WERI-Rb-1 (cell line): Measurements from ENCODE around the gene GRIN2C.

Source experiments
- DNase-seq: peaks from one replicate; pipeline ENCODE4 v3.0.0-alpha.2; 2020
- H3K27ac ChIP-seq: fragments of 250-450 bp; sonication (Bioruptor Pico); 2 replicates; pipeline ENCODE4 v1.5.1; 2020; ENCODE audit warnings: mild to moderate bottlenecking, moderate library complexity
- H3K27me3 ChIP-seq: fragments of 250-450 bp; sonication (Bioruptor Pico); 2 replicates; pipeline ENCODE4 v1.5.1; 2021; ENCODE audit warnings: mild to moderate bottlenecking, low read depth, moderate library complexity; ENCODE audit not compliant: insufficient read depth, severe bottlenecking
- H3K36me3 ChIP-seq: fragments of 250-450 bp; sonication (Bioruptor Pico); 2 replicates; pipeline ENCODE4 v1.5.1; 2020; ENCODE audit warnings: mild to moderate bottlenecking, moderate library complexity
- H3K4me3 ChIP-seq: 2 replicates; pipeline ENCODE4 v1.5.1; 2011; ENCODE audit warnings: low read depth, mild to moderate bottlenecking, control low read depth, low read length
- H3K9me3 ChIP-seq: fragments of 250-450 bp; sonication (Bioruptor Pico); 2 replicates; pipeline ENCODE4 v1.5.1; 2021; ENCODE audit warnings: mild to moderate bottlenecking, moderate library complexity; ENCODE audit not compliant: severe bottlenecking
- TF ChIP-seq, protein P1 (sequence below): IDR thresholded peaks from 2 replicates; pipeline ENCODE4 v1.5.1; 2011; ENCODE audit warnings: low read depth, mild to moderate bottlenecking, control low read depth, inconsistent platforms, low read length

Gene GRIN2C

DNA sequence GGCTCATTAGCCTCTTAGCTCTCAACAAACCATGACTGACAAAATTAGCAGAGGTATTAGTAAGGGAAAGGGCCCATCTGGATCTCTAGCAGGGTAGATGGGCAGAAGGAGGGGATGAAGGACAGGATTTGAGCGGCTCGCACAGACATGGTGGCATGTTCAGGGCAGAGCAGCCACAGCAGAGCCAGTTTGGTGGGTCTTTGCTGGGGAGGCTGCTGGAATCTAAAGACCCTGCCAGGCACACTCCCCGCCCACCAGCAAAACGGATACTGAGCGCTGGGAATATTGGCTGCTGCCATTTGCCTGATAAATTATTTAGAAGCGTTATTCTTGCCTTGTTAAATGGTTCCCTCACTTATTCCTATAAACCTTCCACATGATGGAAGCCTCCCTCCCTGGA, 62.8 kb downstream of the GRIN2C start:
- Histone ChIP-seq H3K27ac (no peak overlapping the region), H3K4me3 (no peak overlapping the region), H3K36me3 (peaks cover 77% of the 10 kb centered on the region), H3K9me3 (no peaks in the 10 kb centered on the region), H3K27me3 (no peaks in the 10 kb centered on the region)
- TF ChIP-seq, protein P1, sequence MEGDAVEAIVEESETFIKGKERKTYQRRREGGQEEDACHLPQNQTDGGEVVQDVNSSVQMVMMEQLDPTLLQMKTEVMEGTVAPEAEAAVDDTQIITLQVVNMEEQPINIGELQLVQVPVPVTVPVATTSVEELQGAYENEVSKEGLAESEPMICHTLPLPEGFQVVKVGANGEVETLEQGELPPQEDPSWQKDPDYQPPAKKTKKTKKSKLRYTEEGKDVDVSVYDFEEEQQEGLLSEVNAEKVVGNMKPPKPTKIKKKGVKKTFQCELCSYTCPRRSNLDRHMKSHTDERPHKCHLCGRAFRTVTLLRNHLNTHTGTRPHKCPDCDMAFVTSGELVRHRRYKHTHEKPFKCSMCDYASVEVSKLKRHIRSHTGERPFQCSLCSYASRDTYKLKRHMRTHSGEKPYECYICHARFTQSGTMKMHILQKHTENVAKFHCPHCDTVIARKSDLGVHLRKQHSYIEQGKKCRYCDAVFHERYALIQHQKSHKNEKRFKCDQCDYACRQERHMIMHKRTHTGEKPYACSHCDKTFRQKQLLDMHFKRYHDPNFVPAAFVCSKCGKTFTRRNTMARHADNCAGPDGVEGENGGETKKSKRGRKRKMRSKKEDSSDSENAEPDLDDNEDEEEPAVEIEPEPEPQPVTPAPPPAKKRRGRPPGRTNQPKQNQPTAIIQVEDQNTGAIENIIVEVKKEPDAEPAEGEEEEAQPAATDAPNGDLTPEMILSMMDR = no peak
- DNase-seq = peak; percentile 57

DNA sequence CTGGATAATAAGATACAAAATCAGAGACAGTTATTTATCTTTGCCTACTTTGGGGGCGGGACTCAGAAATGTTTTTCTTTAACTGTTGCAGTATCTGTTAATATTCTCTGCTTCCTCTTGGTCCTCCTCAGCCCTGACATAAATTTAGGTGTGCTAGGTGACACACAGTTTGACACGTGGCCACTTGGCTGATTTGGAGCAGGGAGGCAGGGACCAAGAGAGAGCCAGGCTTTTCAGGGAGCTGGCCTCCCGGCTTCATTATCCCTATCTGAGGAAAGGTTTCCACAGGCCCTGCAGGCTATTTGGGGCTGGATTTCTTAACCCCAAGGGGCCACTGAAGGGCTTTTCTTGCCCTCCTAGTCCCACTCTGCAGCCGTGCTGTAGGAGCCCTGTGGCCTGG, 63.5 kb downstream of the GRIN2C start:
- Histone ChIP-seq H3K4me3 (no peak overlapping the region), H3K27ac (peak overlapping the region; percentile 2; the same call in 1 of the 2 replicates), H3K27me3 (no peaks in the 10 kb centered on the region), H3K36me3 (peaks cover 74% of the 10 kb centered on the region), H3K9me3 (no peaks in the 10 kb centered on the region)
- TF ChIP-seq, protein P1 = no peak
- DNase-seq = no peak

GRCh38 chr17:74795327-74796020, 64.2 kb downstream of the GRIN2C start:
- TF ChIP-seq, protein P1 = no peak
- Histone ChIP-seq H3K36me3 (peaks cover 71% of the 10 kb centered on the region), H3K9me3 (no peaks in the 10 kb centered on the region)

DNA sequence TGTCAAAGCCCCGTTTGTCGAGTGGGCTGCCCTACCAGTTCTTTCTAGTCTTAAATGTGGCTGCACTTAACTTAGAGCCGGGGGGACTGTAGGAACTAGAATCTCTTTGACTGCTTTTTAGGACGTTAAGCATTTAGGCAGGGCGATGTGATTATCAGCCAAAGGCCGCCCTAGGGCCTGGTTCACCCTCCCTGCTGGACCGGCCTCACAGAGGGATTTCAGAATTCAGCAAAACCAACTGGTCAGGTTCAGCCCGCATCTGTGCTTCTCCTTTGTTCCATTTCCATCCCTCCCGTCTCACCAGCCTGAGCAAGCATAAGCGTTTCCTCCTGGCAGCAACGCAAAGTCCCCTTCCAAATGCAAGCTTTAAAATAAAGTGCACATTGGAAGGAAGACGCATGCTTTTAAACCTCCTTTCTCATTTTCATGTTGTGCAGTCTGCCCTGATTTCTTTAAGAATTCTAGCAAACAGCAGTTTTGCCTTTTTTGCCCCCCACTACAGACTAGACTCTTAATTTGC, 67.0 kb downstream of the GRIN2C start:
- Histone ChIP-seq H3K36me3 (peaks cover 62% of the 10 kb centered on the region), H3K4me3 (no peak overlapping the region), H3K27me3 (no peaks in the 10 kb centered on the region), H3K9me3 (no peaks in the 10 kb centered on the region), H3K27ac (no peak overlapping the region)
- TF ChIP-seq, protein P1 = no peak
- DNase-seq = no peak

More at GRCh38 chr17:74795327-74796020, 64.2 kb downstream of the GRIN2C start:
- Histone ChIP-seq H3K27ac (no peak overlapping the region), H3K4me3 (no peak overlapping the region), H3K27me3 (no peaks in the 10 kb centered on the region)
- no peak for DNase-seq
